Activated naive CD4-positive, alpha-beta T cell treated with anti-CD3 and anti-CD28 coated beads for 36 hours (primary cell): ENCODE measurements around the gene NXPE3. TPM values are rescaled to one million over a fixed set of nuclear protein-coding genes. Genes with fewer than 3 reads are reported as not detected.

Experiments
- CTCF ChIA-PET: fragments of 350-600 bp; sonication (Branson Sonifier 250); formaldehyde crosslinking; loops from one replicate; lab custom pipeline; 2021; ENCODE audit warnings: antibody characterized with exemption; lab: Charles Lee
- DNase-seq: peaks from one replicate; pipeline ENCODE4 v3.0.0-alpha.2; 2020
- H3K27ac Mint-ChIP-seq: one replicate; pipeline ENCODE4 v1.8.0; 2021; ENCODE audit warnings: mild to moderate bottlenecking, mixed read lengths
- H3K27me3 Mint-ChIP-seq: one replicate; pipeline ENCODE4 v1.8.0; 2021; ENCODE audit warnings: low read depth, mixed read lengths
- H3K36me3 Mint-ChIP-seq: one replicate; pipeline ENCODE4 v1.8.0; 2021; ENCODE audit warnings: low read depth, mixed read lengths
- H3K4me1 Mint-ChIP-seq: one replicate; pipeline ENCODE4 v1.8.0; 2021; ENCODE audit warnings: low read depth, mixed read lengths
- H3K4me3 Mint-ChIP-seq: one replicate; pipeline ENCODE4 v1.8.0; 2021; ENCODE audit warnings: mild to moderate bottlenecking, moderate library complexity, mixed read lengths
- H3K9me3 Mint-ChIP-seq: one replicate; pipeline ENCODE4 v1.8.0; 2021; ENCODE audit warnings: mixed read lengths
- intact Hi-C: fragments of 100-400 bp; cut with micrococcal nuclease; formaldehyde crosslinking; loops from one replicate; pipeline ENCODE4 v1.15.1; 2023
- total RNA-seq, 2 experiments: library from RNA; stranded (reverse); gene quantifications; one replicate each; pipeline ENCODE4 v1.2.3, GENCODE V29; 2021

The NXPE3 gene
- total RNA-seq, 2 experiments from 2014 or later = 18.9 to 19.3 TPM

DNA sequence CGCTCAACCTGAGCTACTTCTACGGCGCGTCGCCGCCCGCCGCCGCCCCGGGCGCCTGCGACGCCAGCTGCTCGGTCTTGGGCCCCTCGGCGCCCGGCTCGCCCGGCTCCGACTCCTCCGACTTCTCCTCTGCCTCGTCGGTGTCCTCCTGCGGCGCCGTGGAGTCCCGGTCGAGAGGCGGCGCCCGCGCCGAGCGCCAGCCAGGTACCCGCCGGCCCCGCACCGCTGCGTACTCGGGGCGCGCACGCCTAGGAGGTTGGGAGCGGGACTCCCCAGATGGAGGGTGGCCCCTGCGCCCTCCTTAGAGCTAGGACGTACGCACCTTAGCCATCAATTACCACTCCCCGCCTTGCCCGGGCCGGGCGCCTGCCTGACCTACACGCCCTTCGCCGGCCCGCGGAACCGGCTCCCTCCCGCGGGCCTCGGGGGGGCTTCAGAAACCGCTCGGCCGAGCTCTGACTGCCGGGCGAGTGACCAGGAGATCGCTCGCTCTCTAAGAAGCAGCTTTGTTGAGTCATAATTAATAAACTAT, 70.8 kb downstream of the NXPE3 start:
- DNase-seq = peak; percentile 67
- intact Hi-C loops = loop anchor here (1.0 to 5.0 kb wide), 14 partner anchors 12 to 376 kb away; partner anchors contain the start of genes CEP97, NXPE3 and RPL24
- peaks cover 43% of the 10 kb centered on the region for H3K4me1 Mint-ChIP-seq
- H3K4me3 Mint-ChIP-seq = peak overlapping the region; percentile 98
- peak overlapping the region; percentile 100 for H3K27ac Mint-ChIP-seq
- no peaks in the 10 kb centered on the region for H3K9me3 Mint-ChIP-seq
- H3K36me3 Mint-ChIP-seq = peaks cover 48% of the 10 kb centered on the region
- H3K27me3 Mint-ChIP-seq = no peaks in the 10 kb centered on the region
- CTCF ChIA-PET = interaction anchor here (0.5 to 1.8 kb wide), 10 partner anchors 14 to 275 kb away, joined by 3 to 8 read pairs (median 4); partner anchors contain the start of gene PCNP

DNA sequence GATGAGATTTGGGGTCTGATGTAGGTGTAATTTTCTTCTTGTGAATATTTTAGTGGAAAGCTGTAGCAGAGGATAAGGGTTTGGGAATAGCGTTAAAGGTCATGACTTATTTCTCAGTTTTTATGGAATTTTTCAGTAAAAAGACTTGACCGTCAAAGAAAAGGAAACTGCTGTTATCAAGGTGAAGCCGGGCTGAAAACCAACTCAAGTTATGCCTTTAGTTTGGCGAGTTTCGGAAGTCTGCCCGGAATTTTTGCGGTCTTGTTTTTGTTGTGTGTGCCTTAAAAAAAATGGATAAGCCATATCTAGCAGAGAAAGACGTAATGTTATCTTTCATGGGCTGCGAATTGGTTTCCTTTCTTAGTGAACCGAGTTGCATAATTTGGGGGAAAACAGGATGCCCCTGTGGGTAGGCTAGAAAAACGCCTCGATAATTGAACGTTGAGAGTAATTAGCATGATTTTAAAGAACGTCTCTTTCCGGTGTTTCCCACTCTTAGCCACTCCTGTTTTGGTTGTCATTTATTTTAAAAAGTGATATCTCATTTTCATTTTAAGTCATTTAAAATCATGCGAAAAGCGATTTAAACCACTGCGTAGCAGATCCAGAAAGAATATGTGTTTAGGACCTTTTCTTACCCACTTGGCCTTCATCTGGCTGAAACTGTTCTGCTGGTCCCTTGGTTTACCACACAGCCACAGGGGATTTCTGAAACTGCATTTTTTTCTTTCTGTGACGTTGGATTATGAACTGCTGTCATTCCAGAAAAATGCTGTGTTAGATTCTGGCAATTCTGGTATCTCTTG, 71.4 kb downstream of the NXPE3 start:
- Mint-ChIP-seq H3K36me3 (peaks cover 55% of the 10 kb centered on the region), H3K9me3 (no peaks in the 10 kb centered on the region), H3K4me1 (peaks cover 50% of the 10 kb centered on the region), H3K27ac (peak overlapping the region; percentile 100), H3K27me3 (no peaks in the 10 kb centered on the region), H3K4me3 (peak overlapping the region; percentile 98)
- CTCF ChIA-PET = interaction anchor here (0.7 to 2.1 kb wide), 9 partner anchors 21 to 378 kb away, joined by 3 to 14 read pairs (median 6); no protein-coding TSS in a partner anchor
- DNase-seq = peak; percentile 82
- intact Hi-C loops = loop anchor here (1.0 to 5.0 kb wide), 17 partner anchors 11 to 375 kb away; partner anchors contain the start of gene RPL24

GRCh38 chr3:101851072-101851770, 72.2 kb downstream of the NXPE3 start:
- intact Hi-C loops = loop anchor here (1.0 to 5.0 kb wide), 8 partner anchors 10 to 334 kb away; no protein-coding TSS in a partner anchor
- no peak for DNase-seq
- peak overlapping the region; percentile 98 for H3K4me3 Mint-ChIP-seq
- CTCF ChIA-PET = interaction anchor here (0.6 to 2.5 kb wide), 13 partner anchors 15 to 687 kb away, joined by 3 to 14 read pairs (median 4); no protein-coding TSS in a partner anchor
- H3K27me3 Mint-ChIP-seq = no peaks in the 10 kb centered on the region
- peaks cover 63% of the 10 kb centered on the region for H3K36me3 Mint-ChIP-seq
- H3K4me1 Mint-ChIP-seq = peaks cover 55% of the 10 kb centered on the region
- H3K27ac Mint-ChIP-seq = peak overlapping the region; percentile 100
- no peaks in the 10 kb centered on the region for H3K9me3 Mint-ChIP-seq

DNA sequence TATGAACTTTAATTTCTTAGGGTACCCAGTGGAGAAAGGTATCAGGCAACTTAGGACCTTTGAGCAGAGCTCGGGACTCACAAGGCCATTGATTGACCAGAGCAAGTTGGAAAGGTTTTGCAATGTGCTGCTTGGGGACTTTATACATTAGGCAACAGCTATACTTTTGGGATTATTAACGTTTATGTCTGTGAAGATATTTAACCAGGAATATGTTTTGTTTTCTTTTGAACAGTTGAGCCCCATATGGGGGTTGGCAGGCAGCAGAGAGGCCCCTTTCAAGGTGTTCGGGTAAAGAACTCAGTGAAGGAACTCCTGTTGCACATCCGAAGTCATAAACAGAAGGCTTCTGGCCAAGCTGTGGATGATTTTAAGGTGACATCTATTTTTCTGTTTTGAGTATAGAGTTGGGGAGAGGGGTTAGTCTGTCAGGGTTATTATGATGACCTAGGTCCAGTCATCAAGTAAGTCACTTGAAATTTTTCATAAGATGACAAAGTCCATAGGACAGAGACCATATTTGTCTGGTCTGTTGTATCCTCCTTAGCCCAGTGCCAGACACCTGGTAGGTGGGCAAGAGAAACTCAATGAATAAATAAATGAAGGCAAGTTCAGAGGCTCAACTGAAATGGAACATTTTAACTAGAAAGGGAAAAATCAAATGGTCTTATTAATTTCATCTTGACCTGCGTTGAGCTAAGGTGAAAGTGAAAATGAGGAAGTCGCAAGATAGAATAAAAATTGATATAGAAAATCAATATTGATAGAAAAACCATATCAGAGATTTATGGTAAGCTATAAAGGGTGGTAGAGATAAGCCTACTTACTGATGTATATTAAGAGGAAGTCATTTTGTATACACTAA, 73.1 kb downstream of the NXPE3 start:
- intact Hi-C loops = loop anchor here (1.0 to 5.0 kb wide), 8 partner anchors 9 to 335 kb away; no protein-coding TSS in a partner anchor
- H3K4me3 Mint-ChIP-seq = peak overlapping the region; percentile 98
- DNase-seq = no peak
- no peaks in the 10 kb centered on the region for H3K27me3 Mint-ChIP-seq
- H3K4me1 Mint-ChIP-seq = peaks cover 59% of the 10 kb centered on the region
- H3K9me3 Mint-ChIP-seq = no peaks in the 10 kb centered on the region
- CTCF ChIA-PET = interaction anchor here (0.6 to 2.5 kb wide), 15 partner anchors 14 to 687 kb away, joined by 3 to 14 read pairs (median 4); no protein-coding TSS in a partner anchor
- peak overlapping the region; percentile 100 for H3K27ac Mint-ChIP-seq
- peaks cover 70% of the 10 kb centered on the region for H3K36me3 Mint-ChIP-seq

- peaks cover 64% of the 10 kb centered on the region for H3K4me1 Mint-ChIP-seq
- H3K27ac Mint-ChIP-seq = peak overlapping the region; percentile 100
- no peak for DNase-seq
These were observed 74.2 kb downstream of the NXPE3 start for GRCh38 chr3:101852983-101853840.

GRCh38 chr3:101853982-101854381, 75.0 kb downstream of the NXPE3 start:
- no peaks in the 10 kb centered on the region for H3K27me3 Mint-ChIP-seq
- intact Hi-C loops = loop anchor here (5.0 kb wide), 1 partner anchor 337 kb away; no protein-coding TSS in a partner anchor
- peaks cover 66% of the 10 kb centered on the region for H3K4me1 Mint-ChIP-seq
- CTCF ChIA-PET = interaction anchor here (0.7 to 2.5 kb wide), 3 partner anchors 30 to 44 kb away, joined by 3 to 9 read pairs (median 4); no protein-coding TSS in a partner anchor
- no peaks in the 10 kb centered on the region for H3K9me3 Mint-ChIP-seq
- H3K27ac Mint-ChIP-seq = no peak overlapping the region
- no peak for DNase-seq
- H3K36me3 Mint-ChIP-seq = peaks cover 88% of the 10 kb centered on the region
- no peak overlapping the region for H3K4me3 Mint-ChIP-seq

More at GRCh38 chr3:101852983-101853840, 74.2 kb downstream of the NXPE3 start:
- CTCF ChIA-PET = interaction anchor here (0.7 to 2.5 kb wide), 6 partner anchors 13 to 376 kb away, joined by 3 to 9 read pairs (median 6); no protein-coding TSS in a partner anchor
- H3K9me3 Mint-ChIP-seq = no peaks in the 10 kb centered on the region
- peak overlapping the region; percentile 39 for H3K4me3 Mint-ChIP-seq
- intact Hi-C loops = loop anchor here (5.0 kb wide), 1 partner anchor 336 kb away; no protein-coding TSS in a partner anchor
- H3K27me3 Mint-ChIP-seq = no peaks in the 10 kb centered on the region
- peaks cover 80% of the 10 kb centered on the region for H3K36me3 Mint-ChIP-seq

DNA sequence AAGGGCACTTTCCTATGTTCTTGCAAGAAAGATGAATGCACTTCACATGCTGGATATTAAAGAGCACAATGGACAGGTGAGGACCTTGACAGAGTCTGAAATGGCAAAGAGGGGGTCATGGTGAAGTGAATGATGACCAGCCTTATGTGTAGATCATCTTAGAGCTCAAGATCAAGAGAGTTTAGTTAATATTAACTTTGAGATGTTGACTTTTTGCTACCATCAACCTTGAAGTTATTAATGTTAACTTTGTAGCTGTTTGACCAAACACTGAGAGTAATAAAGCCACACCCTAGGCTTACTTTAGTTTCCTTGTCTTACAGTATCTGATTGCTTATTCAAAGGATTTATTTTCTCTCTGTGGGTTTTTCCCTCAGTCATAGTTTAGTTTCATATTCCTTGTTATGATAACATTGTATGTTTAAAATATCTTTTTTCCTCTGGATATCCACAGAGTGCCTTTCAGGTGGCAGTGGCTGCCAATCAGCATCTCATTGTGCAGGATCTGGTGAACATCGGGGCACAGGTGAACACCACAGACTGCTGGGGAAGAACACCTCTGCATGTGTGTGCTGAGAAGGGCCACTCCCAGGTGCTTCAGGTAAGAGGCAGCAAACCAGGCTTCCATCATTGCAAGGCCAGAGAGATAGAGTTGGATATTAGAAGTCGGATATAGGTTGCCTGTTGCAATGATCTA, 75.7 kb downstream of the NXPE3 start:
- Mint-ChIP-seq H3K36me3 (peaks cover 95% of the 10 kb centered on the region), H3K9me3 (no peaks in the 10 kb centered on the region), H3K4me1 (peaks cover 71% of the 10 kb centered on the region), H3K27me3 (no peaks in the 10 kb centered on the region), H3K27ac (peak overlapping the region; percentile 21), H3K4me3 (no peak overlapping the region)
- CTCF ChIA-PET = interaction anchor here (0.6 to 1.4 kb wide), 3 partner anchors 29 to 78 kb away, joined by 3 to 4 read pairs (median 3); no protein-coding TSS in a partner anchor
- no peak for DNase-seq
- intact Hi-C loops = loop anchor here (5.0 kb wide), 1 partner anchor 337 kb away; no protein-coding TSS in a partner anchor

- CTCF ChIA-PET = interaction anchor here (0.5 to 1.4 kb wide), 2 partner anchors 27 to 35 kb away, joined by 3 read pairs; no protein-coding TSS in a partner anchor
- Mint-ChIP-seq H3K36me3 (peaks cover 92% of the 10 kb centered on the region), H3K27me3 (no peaks in the 10 kb centered on the region), H3K4me3 (no peak overlapping the region), H3K27ac (peak overlapping the region; percentile 25), H3K9me3 (no peaks in the 10 kb centered on the region), H3K4me1 (peaks cover 80% of the 10 kb centered on the region)
- intact Hi-C loops = no loop called here
- no peak for DNase-seq
These were observed 78.3 kb downstream of the NXPE3 start for GRCh38 chr3:101857301-101857741.

DNA sequence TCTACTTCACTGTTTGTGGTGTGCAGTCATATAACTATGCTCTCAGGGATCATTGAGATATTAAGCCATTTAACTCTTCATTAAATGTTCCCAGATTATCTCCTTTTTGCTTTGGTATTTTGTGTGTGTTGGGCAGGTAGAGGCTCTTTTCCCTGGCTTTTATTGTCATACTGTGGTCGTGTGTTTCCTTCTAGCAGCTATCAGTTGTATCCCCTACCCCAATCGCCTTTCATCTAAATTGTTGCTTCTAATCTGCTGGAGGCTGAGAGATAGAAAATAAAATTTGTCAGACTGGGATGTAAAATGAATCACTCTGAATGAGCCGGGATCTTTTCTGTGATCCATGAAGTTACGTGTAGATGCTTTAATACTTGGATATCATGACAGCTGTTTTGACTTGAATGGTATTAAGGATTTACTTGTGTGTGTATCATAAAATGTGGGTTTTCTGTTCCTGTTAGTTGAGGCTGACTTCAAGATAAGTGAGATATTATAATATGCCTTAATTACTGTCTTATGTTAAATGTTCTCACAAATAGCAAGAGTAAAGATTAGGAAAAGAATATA, 79.5 kb downstream of the NXPE3 start:
- H3K9me3 Mint-ChIP-seq = no peaks in the 10 kb centered on the region
- intact Hi-C loops = no loop called here
- no peak overlapping the region for H3K4me3 Mint-ChIP-seq
- H3K27me3 Mint-ChIP-seq = no peaks in the 10 kb centered on the region
- H3K27ac Mint-ChIP-seq = peak overlapping the region; percentile 33
- CTCF ChIA-PET = interaction anchor here (1.2 to 1.4 kb wide), 2 partner anchors 29 to 367 kb away, joined by 3 read pairs; no protein-coding TSS in a partner anchor
- peaks cover 83% of the 10 kb centered on the region for H3K36me3 Mint-ChIP-seq
- peaks cover 72% of the 10 kb centered on the region for H3K4me1 Mint-ChIP-seq
- DNase-seq = no peak
